Activated CD8-positive, alpha-beta memory T cell treated with anti-CD3 and anti-CD28 coated beads, Interleukin-2, amount 50 U/mL, for 48 hours (primary cell): Measurements from ENCODE around the gene MS4A3.
"Not testable (repeated sequence)": the region's sequence is repeated elsewhere in the genome, so short reads cannot be mapped to it uniquely, and the experiment has no call there.

Experiments used
- DNase-seq: peaks from one replicate; pipeline ENCODE4 v3.0.0-alpha.2; 2020

Gene MS4A3

DNA sequence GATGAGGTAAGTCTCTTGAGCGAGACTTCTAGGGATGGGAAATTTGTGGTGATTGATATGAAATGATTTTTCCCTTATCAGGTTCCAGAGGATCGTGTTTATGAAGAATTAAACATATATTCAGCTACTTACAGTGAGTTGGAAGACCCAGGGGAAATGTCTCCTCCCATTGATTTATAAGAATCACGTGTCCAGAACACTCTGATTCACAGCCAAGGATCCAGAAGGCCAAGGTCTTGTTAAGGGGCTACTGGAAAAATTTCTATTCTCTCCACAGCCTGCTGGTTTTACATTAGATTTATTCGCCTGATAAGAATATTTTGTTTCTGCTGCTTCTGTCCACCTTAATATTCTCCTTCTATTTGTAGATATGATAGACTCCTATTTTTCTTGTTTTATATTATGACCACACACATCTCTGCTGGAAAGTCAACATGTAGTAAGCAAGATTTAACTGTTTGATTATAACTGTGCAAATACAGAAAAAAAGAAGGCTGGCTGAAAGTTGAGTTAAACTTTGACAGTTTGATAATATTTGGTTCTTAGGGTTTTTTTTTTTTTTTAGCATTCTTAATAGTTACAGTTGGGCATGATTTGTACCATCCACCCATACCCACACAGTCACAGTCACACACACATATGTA is 39.1 kb downstream of the MS4A3 start:
- no peak for DNase-seq

DNA sequence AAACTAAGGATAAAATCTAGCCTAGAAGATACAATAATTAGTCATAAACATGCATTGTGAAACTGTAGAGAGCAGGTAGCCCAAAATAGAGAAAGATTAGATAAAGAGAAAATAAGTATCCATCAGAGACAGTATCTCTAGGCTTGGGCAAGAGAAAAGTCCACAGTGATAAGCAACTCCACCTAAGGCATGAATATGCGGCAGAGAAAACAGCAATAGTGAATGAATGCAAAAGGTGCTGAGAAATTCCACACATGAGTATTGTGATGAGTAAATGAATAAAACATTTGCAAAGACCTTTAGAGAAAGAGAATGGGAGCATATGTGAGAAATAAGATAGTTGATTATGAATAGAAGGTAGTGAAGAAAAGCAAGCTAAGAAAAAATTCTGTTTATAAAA is 40.7 kb downstream of the MS4A3 start:
- no peak for DNase-seq

DNA sequence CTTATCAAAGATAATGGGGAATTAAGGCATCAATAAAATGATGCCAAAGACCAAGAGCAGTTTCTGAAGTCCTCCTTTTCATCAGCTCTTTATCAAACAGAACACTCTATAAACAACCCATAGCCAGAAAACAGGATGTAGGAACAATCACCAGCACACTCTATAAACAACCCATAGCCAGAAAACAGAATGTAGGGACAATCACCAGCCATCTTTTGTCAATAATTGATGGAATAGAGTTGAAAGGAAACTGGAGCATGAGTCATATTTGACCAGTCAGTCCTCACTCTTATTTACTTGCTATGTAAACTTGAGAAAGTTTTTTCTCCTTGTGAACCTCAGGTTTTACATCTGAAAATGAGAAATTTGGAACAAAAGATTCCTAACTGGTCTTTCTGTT is 42.0 kb downstream of the MS4A3 start:
- DNase-seq = no peak

DNA sequence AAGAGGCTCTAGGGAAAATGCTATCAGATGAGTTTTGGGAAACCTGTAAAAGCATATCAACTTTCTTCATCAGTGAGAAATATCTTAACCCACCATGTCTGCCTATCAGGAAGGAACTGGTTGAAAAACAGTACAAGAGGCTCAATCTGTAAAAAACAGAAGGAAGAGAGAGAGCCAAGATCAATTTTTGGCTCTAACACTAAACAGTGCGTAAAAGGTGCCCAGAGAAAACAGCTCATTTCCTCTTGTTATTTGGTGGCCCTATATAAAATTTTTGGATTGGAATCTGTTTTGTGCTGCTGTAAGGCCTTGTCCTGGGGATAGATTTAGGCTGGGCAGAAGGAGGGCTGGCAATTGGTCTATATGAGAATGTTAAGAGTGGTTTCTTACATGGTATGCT is 44.1 kb downstream of the MS4A3 start:
- DNase-seq = no peak

DNA sequence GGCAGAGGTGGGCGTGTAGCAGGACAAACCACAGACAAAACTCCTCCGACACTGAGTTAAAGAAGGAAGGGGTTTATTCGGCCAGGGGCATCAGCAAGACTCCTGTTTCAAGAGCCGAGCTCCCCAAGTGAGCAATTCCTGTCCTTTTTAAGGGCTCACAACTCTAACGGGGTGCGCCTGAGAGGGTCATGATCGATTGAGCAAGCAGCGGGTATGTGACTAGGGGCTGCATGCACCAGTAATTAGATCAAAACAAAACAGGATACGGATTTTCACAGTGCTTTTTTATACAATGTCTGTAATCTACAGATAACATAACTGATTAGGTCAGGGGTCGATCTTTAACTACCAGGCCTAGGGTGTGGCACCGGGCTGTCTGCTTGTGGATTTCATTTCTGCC is 44.9 kb downstream of the MS4A3 start:
- not testable (repeated sequence) for DNase-seq

DNA sequence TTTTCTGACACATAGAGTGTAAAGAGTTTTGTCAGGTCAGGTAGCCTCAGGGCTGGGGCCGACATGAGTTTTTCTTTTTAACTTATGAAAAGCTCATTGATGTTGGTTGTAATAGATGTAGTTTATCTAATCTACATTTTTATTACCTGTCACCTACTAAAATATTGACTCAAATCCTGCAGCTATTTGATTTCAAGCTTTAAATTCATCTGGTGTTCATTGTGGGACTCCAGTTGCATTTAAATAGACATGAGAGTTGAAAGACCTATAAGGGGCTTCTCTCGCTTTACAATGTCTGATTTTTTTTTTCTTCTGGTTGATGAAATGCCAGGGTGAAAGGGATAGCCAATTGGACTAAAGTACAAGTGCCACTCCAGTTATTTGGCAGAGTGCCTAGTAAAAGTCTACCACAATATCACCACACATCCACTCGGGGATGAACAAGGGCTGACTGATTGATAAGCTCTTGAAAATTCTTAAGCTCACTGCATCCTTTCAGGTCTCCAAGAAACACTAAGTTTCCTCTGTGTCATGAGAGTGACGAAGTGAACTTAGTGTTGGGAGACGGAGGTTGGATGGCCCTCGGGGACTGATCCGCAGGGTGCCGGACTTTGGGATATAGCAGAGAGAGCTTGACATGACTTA is 48.1 kb downstream of the MS4A3 start:
- not testable (repeated sequence) for DNase-seq

DNA sequence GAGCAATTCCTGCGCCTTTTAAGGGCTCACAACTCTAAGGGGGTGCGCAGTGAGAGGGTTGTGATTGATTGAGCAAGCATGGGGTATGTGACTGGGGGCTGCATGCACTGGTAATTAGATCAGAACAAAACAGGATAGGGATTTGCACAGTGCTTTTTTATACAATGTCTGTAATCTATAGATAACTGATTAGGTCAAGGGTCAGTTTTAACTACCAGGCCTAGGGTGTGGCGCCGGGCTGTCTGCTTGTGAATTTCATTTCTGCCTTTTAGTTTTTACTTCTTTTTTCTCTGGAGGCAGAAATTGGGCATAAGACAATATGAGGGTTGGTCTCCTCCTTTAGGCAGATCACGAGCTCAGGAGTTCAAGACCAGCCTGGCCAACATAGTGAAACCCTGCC is 52.2 kb downstream of the MS4A3 start:
- DNase-seq = not testable (repeated sequence)

DNA sequence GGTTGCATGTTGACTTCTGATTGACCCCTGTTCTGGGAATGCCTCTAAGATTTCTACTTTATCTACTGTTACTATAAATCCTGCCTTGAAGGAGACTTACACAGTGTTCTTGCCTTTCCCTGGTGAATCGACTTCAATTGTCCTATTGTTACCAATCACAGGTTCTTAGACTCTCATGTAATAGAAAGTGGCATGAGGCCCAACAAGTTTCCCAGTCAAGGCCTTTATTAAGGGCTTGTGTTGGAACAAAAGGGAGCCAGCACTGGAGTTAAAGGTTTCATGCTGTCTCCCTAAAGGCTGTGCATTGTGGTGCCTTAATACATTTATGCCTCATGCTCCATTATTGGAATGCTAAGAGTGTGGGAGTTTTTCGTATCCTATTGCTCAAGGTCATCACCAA is 55.3 kb downstream of the MS4A3 start:
- no peak for DNase-seq

DNA sequence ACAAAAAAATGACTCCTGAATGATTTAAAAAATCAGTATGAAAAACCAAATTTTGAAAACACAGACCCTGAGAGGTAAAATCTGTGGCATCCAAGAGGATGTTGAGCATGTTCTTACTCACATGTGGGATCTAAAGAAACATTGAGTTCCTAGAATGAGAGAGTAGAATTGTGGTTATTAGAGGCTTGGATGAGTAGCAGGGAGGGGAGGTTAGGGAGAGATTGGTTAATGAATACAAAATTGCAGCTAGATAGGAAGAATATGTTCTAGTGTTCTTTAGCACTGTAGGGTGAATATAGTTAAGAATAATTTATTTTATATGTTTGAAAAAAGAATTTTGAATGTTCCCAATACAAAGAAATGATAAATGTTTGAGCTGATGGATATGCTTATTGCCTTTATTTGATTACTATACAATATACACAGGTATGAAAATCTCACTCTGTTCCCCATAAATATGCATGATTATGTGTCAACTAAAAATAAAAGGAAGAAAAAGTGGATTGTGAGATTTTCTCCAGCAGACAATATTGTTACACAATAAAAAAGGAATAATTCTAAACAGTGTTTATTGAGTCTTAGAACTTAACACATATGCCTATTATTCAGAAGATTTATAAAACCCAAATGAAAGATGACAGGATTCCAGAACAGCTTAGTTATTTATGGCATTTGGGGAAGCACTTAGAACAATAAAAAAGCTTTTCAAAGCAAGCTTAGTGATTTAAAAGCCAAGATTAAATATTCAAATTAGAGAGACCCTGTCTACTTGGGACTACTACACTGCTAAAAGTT is 60.7 kb downstream of the MS4A3 start:
- no peak for DNase-seq

DNA sequence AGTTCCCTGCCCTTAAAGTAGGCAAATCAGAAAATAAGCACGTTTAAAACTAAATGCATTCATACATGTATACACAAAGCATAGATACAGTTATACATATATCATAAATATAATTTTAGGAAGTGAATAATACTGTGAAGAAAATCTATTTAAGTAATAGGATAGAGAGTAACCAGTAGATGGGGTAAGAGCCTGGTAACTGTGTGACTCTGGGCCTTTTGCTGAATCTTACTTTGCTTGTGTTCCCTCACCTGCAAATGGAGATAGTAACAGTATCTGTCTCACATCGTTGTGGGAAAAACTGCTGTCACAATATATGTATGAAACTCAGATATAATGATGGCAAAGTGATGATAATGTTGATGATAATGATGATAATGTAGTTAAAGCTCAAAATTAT is 61.9 kb downstream of the MS4A3 start:
- no peak for DNase-seq

DNA sequence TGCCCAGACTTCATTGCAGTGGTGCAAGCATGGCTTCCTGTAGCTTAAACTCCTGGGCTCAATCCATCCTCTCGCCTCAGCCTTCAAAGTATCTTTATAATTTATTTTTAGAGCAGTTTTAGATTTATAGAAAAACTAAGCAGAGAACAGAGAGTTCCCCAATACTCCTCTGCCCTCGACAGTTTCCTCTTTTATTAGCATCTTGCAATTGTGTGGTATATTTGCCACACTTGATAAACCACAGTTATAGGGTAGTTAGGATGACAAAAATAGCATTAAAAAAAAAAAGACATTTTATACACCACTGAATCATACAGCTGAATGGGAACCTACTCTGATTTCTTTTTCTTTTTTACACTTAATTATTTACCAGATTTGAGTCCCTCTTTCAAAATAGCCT is 63.2 kb downstream of the MS4A3 start:
- DNase-seq = no peak
